GM19023 (cell line): ENCODE results near the gene RHOF.
"Not testable (repeated sequence)": the region's sequence is repeated elsewhere in the genome, so short reads cannot be mapped to it uniquely, and the experiment has no call there.

ENCODE experiments used
- ATAC-seq: cut with Tn5 transposase; IDR thresholded peaks from one replicate; pipeline ENCODE4 v1.9.1; 2021; ENCODE audit warnings: mild to moderate bottlenecking, moderate library complexity; ENCODE audit not compliant: unreplicated experiment

The RHOF gene

DNA sequence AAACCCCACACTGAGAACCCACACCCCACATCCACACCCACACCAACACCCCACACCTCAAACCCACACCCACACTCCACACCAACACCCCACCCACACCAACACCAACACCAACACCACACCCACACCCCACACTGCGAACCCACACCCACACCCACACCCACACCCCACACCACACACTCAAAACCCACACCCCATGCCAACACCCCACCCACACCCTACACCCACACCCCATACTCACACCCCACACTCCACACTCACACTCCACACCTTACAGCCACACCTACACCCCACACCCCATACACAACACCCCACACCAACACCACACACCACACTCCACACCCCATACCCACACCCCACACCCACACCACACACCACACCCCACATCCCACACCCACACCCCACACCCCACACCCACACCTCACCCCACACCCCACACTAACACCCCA lies 43.0 kb downstream of the RHOF start:
- no peak for ATAC-seq

DNA sequence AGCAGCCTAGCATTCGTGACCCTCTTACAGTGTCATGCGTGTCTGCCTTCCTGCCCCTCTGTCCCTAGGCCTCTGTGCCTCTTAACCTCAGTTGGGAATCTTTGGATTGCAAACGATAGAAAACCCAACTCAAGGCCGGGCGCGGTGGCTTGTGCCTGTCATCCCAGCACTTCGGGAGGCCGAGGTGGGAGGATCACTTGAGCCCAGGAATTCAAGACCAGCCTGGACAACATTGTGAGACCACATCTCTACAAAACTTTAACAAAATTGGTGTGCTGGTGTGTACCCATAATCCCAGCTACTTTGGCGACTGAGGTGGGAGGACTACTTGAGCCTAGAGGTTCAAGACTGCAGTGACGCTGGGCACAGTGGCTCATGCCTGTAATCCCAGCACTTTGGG lies 44.2 kb downstream of the RHOF start:
- no peak for ATAC-seq

DNA sequence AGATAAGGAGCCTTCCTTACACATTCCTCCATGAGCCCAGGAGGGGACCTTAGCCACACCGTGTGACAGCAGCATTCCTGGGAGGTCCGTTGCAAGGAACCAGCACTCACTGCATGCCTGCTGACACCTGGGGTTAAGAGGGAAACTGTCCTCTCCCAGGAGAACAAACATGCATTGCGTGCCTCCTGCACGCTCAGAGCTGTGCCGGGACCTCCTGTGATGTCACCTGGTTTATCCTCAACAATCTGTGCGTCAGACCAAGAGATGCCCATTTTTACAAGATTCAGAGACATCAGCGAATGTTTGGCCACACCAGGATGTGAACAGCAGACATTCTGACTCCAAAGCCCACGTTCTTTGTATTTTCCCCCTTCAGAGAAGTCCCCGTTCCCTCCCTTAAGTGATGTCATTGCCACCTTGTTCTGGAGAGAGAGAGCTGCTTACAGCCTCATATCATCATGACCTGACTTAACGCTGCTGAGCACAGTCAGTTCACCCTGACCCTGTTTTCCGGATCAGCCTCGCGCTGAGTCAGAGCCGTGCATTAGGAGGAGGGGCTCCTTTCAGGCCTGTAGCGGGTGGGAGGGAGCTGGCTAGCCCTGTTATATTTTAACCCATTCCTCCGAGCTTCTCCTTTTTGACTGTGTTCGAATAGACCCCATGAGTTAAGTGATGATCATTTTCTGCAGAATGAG lies 44.8 kb downstream of the RHOF start:
- no peak for ATAC-seq

DNA sequence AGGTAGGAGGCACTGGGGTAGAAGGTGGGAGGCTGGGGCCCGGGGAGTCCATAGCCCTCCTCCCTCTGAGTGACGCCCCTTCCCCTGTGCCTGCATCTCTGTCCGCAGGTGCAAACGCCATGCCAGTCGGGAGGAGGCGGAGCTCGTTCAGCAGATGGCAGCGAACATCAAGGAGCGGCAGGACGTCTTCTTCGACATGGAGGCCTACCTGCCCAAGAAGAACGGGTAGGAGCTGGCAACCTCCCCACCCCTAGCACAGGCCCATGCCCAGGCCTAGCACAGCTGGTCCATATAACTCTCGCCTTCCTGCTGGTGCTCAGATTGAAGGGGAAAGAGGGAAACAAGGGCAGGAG lies 45.3 kb downstream of the RHOF start:
- no peak for ATAC-seq

DNA sequence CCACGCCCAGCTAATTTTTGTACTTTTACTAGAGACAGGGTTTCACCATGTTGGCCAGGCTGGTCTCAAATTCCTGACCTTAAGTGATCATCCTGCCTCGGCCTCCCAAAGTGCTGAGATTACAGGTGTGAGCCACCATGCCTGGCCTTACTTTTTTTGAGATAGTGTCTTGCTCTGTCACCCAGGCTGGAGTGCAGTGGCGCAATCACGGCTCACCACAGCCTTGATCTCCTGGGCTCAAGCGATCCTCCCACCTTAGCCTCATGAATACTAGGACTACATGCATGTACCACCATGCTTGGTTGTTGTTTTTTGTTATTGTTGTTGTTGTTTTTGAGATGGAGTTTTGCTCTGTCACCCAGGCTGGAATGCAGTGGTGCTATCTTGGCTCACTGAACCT lies 47.9 kb downstream of the RHOF start:
- not testable (repeated sequence) for ATAC-seq

DNA sequence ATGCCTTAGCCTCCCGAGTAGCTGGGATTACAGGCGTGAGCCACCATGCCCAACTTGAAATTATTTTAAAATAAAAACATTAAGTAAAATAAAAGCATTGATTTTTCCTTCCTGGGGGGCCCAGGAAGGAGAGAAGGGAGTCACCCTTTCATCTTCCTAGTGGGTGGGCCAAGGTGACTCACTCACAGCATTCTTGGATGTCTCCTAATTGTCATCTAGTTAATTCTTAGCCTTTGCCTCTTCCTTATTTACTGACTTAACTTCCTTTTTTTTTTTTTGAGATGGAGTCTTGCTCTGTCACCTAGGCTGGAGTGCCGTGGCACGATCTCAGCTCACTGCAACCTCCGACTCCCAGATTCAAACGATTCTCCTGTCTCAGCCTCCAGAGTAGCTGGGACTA lies 51.7 kb downstream of the RHOF start:
- ATAC-seq: no peak

DNA sequence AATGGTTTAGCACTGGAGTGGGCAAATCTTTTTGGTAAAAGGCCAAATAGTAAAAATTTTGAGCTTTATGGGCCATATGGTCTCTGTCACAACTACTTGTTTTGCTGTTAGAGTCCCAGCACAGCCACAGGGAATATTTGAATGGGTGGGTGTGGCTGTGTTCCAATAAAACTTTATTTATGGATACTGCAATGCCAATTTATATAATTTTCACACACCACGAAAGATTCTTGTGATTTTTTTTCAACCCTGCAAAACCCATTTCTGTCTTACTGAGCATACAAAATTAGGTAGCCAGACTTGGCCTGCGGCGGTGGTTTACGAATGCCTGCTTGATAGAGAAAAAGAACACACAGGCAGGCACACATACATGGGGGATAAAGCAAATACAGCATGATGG lies 52.6 kb downstream of the RHOF start:
- ATAC-seq: no peak

DNA sequence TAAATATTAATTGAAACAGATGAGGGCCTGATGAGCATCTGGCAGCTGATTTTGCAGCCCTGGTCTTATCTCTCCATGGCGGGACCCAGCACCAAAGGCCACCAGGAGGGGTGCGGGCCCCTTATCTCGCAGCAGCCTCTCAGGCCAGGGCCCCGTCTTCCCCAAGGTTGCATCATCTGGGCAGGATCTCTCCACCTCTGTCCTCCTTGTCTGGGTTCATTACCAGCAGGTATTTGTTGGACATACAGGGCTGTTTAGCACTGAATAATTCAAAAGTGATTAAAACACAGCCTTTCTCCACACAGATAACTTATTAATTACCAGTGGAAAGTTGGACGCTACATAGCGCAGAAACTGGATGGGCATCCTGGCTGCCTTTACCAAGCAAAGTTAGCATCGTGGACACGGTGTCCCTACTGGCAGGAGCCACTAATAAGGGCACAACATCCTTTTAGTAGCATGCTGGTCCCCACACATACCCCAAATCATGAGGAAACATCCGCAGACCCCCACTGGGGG lies 55.1 kb downstream of the RHOF start:
- ATAC-seq: no peak

DNA sequence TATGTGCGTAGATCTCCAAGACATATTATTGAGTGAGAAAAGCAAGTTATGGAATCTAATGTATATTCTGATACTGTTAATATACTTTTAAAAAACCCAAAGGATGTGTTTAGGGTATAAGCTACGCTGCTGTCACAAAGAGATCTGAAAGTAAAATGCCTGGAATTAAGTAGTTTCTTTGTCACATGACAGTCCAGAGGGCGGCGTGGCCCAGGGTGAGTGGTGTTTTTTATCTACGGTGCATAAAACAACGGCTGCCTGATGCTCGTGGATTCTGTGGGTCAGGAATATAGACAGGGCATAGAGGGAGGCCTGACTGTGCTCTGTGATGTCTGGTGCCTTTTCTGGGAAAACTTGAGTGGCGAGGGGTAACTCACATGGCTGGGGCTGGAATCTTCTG lies 59.6 kb downstream of the RHOF start:
- ATAC-seq: no peak

DNA sequence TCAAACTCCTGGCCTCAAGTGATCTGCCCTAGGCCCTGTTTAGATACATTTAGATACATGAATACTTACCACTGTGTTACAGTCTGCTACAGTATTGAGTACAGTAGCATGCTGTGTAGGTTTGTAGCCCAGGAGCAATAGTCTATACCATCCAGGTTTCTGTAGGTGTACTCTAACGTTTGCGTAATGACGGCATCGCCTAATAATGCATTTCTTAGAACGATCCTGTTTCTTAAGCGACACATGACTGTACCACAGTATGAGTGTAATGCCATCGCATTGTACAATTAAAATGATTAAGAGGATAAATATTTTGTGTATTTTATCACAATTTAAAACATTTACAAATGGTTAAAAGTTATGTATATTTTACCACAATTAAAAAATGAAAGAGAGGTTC lies 62.0 kb downstream of the RHOF start:
- no peak for ATAC-seq

DNA sequence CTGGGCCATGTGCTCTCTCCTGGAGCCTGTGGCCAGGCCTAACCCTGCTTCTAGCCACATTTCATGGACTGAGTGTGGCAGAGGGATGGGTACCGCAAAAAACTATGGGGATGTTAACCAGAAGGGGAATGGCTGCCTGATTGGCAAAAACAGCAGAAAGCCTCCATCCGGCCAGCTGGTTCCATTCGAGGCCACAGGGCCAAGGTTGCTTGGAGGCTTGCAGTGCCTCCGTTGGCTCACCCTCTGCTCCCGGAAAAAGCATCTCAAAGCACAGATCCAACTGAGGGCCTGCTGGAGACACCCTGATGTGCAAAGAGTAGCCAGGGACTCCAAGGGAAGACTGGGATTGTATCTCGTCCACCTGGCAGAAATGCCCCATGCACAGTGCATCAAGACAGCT lies 64.5 kb downstream of the RHOF start:
- no peak for ATAC-seq
